ENCODE data around the gene HCAR2.

GRCh38 chr12:122747224-122748135, 44.3 kb upstream of the HCAR2 start:
- TF ChIP-seq CTCF (conservative IDR thresholded peaks at IDR 0.05; ENCODE audit: low read depth, low read length): no peak
- TF ChIP-seq POLR2A (IDR thresholded peaks at IDR 0.05; ENCODE audit: low read depth, low read length): no peak
- TF ChIP-seq RAD21 (IDR thresholded peaks at IDR 0.05; ENCODE audit: low read length): no peak
- no peak for TF ChIP-seq SMC3 (IDR thresholded peaks at IDR 0.05; ENCODE audit: low read depth, low read length)
- no peak for TF ChIP-seq BHLHE40 (IDR thresholded peaks at IDR 0.05; ENCODE audit: low read depth, low read length)
- TF ChIP-seq MXI1 (IDR thresholded peaks at IDR 0.05; ENCODE audit: borderline replicate concordance, low read depth, low read length): no peak
- no peak for TF ChIP-seq RCOR1 (IDR thresholded peaks at IDR 0.05; ENCODE audit: insufficient replicate concordance, low read length)
- no peak for TF ChIP-seq ELK1 (IDR thresholded peaks at IDR 0.05; ENCODE audit: borderline replicate concordance, low read depth, low read length)
- TF ChIP-seq CHD1 (IDR thresholded peaks at IDR 0.05; ENCODE audit: low read depth, low read length): no peak
- no peak for TF ChIP-seq FOS (IDR thresholded peaks at IDR 0.05; ENCODE audit: low read depth, low read length)
- no peak for TF ChIP-seq USF2 (IDR thresholded peaks at IDR 0.05; ENCODE audit: low read depth, low read length)
- TF ChIP-seq NFE2L2 (IDR thresholded peaks at IDR 0.05; ENCODE audit: low read depth, low read length): no peak
- TF ChIP-seq RFX5 (IDR thresholded peaks at IDR 0.05; ENCODE audit: low read depth, low read length): no peak
